Measurements from ENCODE around the gene BMPR2.

GRCh38 chr2:202577250-202578183, 201.4 kb downstream of the BMPR2 start:
- TF ChIP-seq CTCF (conservative IDR thresholded peaks at IDR 0.05; ENCODE audit: low read depth, low read length), result no peak
- no peak for TF ChIP-seq EZH2 (IDR thresholded peaks at IDR 0.05; ENCODE audit: borderline replicate concordance, low read depth, low read length, poor library complexity, severe bottlenecking)
